HG02571 (cell line): ENCODE data around the gene SERINC5.

Experiments used
- ATAC-seq: cut with Tn5 transposase; IDR thresholded peaks from one replicate; pipeline ENCODE4 v1.9.1; 2021; ENCODE audit warnings: mild to moderate bottlenecking, moderate library complexity; ENCODE audit not compliant: unreplicated experiment

The SERINC5 gene

DNA sequence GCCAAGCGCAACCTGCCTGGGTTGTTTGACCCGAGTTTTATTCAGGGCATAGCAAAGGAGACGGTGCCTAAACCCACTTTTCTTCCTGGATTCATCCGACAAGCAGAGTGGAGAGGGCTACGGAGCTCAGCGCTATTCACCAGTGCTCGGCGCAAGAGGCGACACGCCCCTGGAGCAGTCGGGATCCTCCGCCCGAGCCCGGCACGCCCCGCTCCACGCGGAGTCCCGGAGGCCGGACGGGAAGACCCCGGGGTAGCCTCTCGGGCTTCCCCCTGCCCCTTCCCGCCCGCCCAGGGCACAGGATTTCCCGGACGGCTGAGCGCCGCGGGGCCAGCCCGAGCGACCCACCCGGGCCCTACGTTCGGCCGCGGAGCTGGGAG lies 427 bp downstream of the SERINC5 start:
- ATAC-seq, result peak; percentile 36

DNA sequence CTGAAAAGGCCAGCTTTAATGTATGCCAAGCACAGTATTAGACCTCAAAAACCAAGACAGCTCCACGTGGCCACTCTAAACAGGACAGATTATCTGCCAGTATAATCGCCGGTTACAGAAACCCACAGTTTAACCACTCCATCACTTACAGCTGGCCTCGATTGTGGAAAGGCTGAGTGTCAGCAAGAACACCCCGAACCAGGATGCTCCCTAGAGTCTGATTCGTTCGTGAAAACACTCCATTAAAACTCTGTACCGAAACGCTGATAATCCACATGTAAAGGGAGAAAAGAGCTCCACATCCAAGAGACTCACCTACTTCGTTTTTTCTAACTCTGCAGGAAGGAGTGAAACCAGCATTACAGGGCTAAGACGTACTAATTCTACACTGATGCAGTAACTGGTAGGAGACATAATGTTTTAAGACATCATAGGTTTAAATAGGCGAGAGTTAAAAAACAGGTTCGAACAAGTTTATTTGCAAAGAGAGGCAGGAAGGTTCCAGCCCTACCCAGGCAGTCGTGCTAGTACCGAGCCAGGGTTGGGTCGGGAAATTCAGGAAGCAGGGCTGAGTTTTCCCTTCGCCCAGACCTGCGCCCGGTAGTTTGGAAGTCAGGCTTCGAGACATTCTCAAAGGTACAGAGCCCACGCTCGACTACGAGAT lies 949 bp downstream of the SERINC5 start:
- ATAC-seq, result no peak

DNA sequence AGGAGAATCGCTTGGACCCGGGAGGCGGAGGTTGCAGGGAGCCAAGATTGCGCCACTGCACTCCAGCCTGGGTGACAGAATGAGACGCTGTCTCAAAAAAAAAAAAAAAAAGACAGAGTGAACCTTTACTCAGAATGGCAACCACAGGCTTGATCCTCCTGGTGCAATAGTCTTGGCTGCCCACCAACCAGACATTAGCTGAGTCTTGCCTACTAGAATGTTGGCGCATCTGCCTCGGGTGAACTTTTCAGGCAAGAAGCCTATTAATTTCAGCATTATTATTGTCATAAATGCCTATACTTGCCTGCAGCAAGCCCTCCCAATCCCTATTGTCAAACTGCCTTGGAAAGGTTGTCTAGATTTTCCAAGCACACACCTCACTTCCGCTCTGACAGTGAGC lies 4.2 kb downstream of the SERINC5 start:
- ATAC-seq, result no peak

DNA sequence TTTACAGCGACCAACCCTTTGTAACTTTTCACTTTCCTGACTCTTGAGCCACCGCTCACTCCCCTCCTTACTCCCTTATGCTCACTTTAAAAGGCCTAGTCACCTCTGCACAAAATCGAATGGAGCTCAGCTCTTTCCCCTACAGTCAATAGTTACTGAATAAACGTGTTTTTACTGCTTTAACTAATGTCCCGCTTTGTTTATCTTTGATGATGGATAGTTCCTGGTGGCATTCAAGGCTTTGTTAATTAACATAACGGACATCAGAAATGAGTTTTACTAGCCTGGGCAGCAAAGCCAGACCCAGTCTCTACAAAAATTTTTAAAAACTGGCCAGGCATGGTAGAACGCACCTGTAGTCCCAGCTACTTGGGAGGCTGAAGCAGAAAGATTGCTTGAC lies 5.0 kb downstream of the SERINC5 start:
- no peak for ATAC-seq

DNA sequence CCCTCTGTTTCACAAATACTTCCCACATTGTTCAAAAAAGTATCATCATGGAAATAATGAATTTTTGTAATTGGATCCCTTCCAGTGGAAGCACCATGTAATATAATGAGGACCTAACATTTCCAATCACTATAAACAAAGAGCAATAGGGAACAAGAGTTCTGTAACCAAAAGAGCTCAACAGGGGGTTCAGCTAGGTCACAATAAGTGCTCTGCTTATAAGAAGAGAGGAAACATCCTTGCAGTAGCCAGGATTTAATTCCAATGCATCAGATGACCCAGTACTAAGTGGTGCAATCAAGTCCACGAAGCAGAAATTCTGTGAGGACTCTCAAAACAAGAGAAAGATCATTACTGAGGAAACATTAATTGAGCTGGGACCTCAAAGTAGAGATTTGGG lies 5.9 kb downstream of the SERINC5 start:
- ATAC-seq, result no peak

DNA sequence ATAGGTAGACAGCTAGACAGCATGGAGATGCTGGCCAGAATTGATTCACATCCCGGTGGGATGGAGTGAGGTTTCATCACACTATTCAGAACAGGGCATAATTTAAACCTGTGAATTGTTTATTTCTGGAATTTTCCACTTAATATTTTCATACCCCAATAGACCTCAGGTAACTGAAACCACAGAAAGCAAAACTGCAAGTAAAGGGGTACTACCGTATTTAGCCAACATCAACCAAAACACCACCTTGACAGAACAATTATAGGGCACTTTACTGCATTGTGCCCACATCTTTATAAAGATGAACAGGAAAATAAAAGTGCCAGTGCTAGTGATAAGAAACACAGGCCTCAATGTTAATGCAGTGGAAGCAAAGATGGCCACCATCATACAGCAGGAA lies 7.5 kb downstream of the SERINC5 start:
- no peak for ATAC-seq

DNA sequence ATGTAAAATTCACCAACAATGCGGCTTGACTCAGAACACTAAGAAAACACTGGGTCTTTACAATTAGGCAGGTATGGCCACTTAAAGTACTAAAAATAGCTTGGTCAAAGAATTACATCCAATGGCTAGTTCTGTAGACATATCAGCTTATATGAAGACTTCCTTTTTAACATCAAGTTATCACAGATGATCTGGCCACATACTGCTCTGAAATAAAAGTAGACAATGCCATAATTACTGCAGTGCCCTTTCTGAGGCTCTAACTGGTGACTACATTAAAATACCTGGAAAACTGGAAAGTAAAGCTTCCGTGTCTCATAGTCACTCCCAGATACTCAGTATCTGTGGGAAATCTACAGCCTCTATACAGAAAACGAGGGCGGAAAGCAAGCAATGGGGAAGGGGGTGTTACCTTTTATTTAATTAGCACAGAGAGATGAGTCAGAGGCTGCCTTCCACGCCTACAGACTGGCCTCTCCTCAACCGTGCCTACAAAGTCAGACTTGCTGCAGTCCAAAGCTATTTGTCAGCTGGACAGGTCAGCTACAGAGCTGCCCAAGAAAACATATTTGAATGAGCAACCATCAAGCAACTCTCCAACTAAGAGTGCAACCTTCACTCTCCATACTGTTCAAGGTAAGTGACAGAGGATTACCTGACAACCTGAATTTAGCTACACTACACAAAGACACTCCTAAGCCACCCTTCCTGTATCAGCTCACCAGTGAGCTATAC lies 8.7 kb downstream of the SERINC5 start:
- ATAC-seq, result peak; percentile 91

DNA sequence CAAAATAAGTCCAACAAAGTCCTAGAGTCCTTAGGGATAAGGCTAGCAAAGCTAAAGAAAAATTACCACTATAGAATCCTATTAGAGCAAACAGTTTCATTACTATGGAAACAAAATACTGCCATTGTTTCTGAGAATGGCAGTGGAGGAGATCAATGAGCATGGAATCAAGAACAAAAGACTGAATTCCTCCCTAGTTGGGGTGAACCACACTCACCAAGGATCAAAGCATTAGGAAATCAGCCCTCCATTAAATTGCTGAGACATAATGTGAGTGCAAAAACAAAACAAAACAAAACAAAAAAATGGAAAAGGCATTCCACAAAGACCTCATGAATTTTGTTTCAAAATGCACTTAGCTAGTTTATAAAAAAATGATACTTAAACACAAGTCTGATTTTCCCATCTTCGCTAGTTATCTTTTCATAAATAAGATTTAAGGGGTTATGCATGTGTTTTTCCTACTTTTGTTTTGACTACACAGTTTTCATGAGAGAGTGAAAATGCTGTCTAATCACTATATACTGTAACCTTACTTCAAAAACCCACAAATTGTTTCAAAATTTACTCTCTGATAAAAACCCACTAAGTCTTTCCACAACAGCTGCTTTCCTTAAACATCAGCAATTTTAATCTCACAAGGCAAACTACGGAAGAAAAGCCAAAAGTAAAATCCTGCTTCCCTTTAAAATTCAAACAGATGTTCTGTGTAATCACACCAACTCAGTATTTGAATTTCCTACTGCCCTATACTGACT lies 9.7 kb downstream of the SERINC5 start:
- no peak for ATAC-seq

DNA sequence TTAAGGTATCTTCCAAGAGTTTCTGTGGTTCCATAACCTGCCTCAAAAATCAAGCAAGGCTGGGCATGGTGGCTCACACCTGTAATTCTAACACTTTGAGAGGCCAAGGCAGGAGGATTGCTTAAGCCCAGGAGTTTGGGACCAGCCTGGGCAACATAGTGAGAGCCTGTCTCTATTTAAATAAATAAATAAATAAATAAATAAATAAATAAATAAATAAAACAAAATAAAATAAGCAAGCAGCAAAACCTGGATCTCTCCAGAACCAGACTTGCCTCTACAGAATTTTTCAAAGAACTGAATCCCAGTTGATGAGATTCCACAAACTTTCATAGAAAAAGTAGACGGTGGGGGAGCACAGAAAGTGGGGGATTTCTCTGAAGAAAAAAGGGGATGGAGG lies 12.3 kb downstream of the SERINC5 start:
- no peak for ATAC-seq

DNA sequence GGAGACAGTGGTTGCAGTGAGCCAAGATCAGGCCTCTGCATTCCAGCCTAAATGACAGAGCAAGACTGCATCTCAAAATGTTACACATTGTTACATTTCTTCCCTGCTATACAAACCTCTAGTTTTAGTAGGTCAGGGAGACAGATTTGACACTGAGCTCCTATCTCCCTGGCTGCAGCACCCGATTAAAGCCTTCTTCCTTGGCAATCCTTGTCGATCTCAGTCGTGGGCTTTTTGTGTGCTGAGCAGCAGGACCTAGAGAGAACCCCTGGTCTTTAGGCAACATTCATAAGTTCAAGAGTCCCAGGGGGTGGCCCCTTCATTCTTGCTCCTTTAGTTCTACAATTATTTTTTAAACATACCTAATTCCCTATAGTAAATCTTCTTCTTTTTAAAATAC lies 13.0 kb downstream of the SERINC5 start:
- ATAC-seq, result no peak

DNA sequence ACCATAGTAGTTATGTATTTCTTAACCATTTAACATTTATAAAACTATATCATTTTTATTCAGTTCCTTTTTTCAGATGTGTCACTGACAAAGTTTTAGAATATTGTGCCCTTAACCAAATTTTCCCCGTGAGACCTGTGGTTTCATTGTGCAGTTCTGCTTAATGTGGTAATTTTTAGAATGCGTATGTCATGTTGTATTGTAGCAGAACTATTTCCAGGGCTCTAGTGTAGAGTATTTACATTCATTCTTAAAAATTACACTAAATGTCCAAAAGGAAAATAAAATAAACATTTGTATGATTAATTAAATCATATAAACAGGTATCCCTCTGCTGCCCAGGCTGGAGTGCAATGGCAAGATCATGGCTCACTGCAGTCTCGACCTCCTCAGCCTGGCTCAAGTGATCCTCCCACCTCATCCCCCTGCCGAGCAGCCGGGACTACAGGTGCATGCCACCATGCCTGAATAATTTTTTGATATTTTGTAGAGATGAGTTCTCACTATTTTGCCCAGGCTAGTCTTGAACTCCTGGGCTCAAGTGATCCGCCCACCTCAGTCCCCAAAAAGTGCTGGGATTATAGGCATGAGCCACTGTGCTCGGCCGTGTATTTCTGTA lies 15.4 kb downstream of the SERINC5 start:
- no peak for ATAC-seq

DNA sequence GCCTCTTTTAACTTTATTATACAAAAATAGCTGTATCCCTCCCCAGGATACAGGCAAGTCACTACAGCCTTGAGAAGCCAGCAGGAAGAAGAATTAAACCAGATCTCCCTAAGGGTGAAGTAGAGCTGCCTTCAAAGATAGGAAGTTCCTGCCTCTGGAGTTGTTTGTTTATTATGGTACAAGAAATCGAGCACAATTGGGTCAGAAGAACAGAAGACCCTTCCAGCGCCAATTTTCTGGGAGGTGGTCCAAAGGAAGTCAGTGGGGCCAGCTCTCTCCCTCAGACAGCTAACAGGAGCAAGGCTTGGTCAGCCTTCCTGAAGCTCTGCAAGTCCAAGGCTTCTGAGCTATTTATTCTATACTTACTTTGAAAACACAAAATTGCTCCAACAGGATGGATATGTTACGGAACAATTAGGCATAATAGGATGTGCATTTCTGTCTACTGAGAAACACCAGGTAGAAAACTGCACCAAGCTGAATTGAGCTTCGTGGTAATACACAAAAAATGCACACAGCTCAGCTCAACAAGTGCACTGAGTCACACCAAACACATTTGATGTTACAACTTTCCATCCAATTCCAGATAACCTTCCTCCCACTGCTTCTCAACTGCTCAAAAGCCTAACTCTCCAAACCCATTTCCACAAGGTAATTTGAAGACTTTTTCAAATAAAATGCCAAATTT lies 16.0 kb downstream of the SERINC5 start:
- ATAC-seq, result no peak

DNA sequence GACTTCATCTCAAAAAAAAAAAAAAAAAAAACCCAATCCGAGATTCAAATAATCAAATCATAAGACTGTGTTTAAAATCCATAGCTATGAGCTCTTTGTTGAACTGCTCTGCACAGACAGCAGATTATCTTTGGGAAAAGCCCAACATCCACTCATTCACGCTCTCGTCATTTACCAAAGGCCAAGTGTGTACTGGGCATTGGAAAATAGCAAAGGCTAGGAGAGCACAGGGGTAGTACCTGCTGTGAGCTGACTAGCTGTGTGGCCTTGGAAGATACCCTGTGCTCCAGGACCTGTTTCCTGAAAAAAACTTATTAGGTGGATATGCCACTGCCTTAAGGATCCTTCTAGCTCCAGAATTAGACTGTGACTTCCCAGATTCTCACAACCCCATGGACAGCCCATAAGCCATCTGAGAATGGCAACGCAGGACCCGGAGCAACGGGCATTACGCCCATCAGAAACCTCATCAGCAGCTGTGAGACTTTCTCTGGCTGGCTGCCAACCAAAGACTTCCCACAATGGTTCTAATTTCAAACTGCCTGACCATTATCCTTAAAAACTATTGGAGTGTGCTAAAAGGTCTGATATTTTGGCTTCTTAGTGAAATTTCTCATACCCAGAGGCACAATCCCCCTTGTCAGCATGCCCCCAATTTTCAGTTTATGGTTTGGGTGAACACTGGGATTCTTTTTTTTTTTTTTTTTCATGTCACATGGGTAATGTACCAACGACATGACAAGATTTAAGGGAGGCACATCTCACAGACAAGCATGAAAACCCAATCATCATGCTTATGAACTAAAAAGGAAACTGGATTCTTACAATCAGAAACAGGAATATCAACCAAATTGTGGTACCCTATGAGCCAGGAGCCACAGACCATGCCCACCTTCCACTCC lies 16.8 kb downstream of the SERINC5 start:
- no peak for ATAC-seq

DNA sequence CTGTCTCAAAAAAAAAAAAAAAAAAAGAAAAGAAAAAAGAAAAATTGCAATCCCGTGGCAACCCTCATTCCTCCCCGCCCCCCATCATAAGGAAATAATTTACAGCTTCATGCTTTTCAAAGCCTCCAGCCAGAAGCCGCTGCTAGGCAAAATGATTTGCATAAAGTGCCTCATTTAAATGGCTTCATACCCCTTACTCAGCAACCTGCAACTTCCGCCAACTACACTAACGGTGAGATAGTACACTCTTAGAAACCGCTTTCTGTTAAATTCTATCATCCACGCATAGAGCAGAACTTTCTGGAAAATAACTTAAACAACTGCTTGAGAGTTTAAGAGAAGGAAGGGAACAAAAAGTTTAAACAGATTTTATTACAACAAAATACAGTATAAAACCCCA lies 17.8 kb downstream of the SERINC5 start:
- no peak for ATAC-seq

DNA sequence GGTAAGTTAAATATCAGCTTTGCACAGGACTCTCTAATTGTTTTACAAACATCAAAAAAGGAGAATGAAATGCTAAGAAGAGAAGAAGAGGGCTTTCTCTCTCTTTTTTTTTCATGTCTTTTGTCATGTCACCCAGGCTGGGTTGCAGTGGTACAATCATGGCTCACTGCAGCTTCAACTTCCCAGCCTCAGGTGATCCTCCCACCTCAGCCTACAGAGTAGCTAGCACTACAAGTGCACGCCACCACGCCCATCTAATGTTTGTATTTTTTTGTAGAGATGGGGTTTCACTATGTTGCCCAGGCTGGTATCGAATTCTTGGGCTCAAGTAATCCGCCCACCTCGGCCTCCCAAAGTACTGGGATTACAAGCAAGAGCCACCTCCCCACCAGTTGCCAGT lies 18.6 kb downstream of the SERINC5 start:
- no peak for ATAC-seq

DNA sequence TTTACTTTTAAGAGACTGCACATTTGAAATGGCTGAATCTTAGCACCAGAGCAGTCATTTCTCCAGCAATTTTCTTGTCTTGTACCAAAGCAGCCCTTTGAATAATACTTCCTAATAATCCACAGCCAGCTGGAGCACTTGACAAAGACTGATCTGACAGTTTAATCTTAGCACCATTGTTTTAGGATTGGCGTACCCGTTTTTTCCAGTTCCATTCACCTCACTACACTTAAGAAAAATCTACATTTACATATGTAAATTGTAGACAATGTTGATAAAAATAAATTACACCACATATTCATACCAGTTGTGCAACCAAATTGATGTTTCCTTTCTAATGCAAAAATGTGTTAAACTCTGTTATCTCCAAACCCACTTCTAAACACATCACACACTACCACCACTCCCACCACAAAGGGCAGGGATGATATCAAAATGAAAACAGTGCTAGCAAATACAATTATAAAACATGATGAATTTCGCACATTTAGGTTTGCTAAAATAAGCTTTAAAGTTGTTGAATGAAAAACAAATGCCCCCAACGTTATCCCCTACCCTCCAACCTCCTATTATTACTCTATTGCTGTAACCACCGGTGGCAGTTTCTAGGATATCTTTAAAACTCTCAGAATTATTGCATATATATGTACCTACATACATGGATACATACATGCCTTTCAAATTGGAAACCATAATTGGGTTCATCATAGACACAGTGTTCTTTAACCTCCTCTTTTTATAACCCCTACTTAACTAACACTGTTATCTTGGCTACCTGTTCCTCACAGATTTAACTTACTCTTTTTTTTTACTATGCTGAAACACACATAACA lies 21.5 kb downstream of the SERINC5 start:
- ATAC-seq, result no peak

DNA sequence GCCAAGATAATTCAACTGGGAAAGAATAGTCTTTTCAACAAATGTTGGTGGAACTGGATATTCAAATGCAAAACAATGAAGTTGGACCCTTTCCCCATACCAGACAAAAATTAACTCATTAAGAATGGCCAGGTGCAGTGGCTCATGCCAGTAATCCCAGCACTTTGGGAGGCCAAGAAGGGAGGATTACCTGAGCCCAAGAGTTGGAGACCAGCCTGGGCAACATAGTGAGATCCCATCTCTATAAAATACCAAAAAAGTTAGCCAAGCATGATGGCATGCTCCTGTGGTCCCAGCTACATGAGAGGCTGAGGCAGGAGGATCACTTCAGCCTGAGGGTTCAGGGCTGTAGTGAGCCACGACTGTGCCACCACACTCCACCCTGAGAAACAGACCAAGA lies 24.2 kb downstream of the SERINC5 start:
- ATAC-seq, result no peak

DNA sequence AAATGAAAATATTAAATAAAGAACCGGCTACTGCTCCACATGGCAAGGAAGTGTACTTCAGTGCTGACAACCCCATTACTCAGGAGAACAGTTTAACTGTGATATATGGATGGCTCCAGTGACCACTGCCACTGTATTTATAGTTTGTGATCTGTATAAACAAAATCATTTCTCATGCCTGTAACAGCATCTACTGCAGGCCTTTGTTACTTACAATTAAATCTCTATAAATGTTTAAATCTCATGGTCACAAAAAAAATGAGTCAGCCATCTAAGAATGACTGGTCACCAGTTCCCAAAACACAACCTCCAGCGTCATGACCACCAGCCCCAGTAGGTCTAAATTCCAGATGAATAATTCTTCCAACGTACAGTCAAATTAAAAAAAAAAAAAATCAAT lies 24.6 kb downstream of the SERINC5 start:
- no peak for ATAC-seq
